Rectal smooth muscle tissue (tissue), 1 donor: ENCODE results near the gene GPRC5C.
A peak's percentile ranks its signal among the peaks of the same experiment; 100 is the strongest.

Experiments used
- H3K27ac ChIP-seq: one replicate; pipeline ENCODE4 v1.7.0; 2013; ENCODE audit warnings: low read depth, low read length, inconsistent platforms
- H3K27me3 ChIP-seq: one replicate; pipeline ENCODE4 v1.7.0; 2013; ENCODE audit warnings: low read length; ENCODE audit not compliant: control insufficient read depth, insufficient read depth
- H3K36me3 ChIP-seq: one replicate; pipeline ENCODE4 v1.7.0; 2013; ENCODE audit warnings: low read length; ENCODE audit not compliant: control insufficient read depth, insufficient read depth
- H3K4me1 ChIP-seq: one replicate; pipeline ENCODE4 v1.7.0; 2013; ENCODE audit warnings: low read length; ENCODE audit not compliant: control insufficient read depth, insufficient read depth
- H3K4me3 ChIP-seq: one replicate; pipeline ENCODE4 v1.7.0; 2013; ENCODE audit warnings: low read length
- H3K9ac ChIP-seq: one replicate; pipeline ENCODE4 v1.7.0; 2013; ENCODE audit warnings: low read length

The GPRC5C gene, protein sequence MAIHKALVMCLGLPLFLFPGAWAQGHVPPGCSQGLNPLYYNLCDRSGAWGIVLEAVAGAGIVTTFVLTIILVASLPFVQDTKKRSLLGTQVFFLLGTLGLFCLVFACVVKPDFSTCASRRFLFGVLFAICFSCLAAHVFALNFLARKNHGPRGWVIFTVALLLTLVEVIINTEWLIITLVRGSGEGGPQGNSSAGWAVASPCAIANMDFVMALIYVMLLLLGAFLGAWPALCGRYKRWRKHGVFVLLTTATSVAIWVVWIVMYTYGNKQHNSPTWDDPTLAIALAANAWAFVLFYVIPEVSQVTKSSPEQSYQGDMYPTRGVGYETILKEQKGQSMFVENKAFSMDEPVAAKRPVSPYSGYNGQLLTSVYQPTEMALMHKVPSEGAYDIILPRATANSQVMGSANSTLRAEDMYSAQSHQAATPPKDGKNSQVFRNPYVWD

DNA sequence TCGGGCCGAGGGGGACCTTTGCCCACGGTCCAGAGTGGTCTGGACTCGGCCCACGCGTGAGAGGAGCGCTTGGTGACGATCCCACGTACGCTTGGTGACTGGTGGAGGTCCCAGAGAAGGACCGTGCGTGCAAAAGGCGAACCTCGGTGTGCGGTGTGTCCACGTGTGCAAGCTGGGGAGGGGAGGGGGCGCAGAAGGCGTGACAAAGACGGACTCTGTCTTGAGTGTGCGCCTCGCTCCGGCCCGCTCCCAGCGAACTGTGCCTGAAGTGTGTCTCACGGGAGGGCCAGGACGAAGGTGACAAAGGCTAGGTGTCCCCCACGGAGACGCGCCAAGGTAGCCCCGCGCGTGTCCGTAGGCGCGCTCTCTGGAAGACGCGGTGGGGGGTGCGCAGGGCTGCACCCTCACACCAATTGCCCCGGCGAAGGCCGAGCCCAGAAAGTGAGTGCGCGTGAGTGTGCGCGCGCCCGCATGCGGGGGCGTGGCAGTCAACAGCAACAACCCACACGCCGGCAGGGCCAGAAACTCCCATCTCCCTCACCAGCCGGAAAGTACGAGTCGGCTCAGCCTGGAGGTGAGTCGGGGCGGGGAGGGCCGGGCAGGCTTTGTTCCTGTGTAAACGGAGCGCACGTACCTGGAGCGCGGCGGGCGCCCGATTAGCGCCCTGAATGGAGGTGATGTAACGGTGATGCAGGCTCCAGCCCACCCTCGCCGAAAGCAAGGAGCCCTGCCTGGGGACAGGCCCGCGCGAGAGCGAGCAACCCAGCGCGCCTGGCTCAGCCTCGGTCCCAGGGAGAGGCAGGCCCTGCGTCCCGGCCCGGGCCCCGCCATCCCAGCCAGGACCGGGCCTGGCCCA lies at the start of gene GPRC5C:
TSS of gene GPRC5C (plus strand) at position 521 of the 856 bp plus-strand sequence. CDS start 7,689 bp downstream, outside the sequence.
- Histone ChIP-seq H3K4me1 (peaks cover 7% of the 10 kb centered on the region), H3K27ac (peak within 1 kb of the TSS; percentile 89), H3K27me3 (peaks cover 4% of the 10 kb centered on the region), H3K4me3 (peak within 1 kb of the TSS; percentile 86), H3K36me3 (no peaks in the 10 kb centered on the region), H3K9ac (peak within 1 kb of the TSS; percentile 84)

GRCh38 chr17:74383141-74383540 lies 48.7 kb upstream of the GPRC5C start:
- no peak overlapping the region for H3K4me3 ChIP-seq
- no peaks in the 10 kb centered on the region for H3K27me3 ChIP-seq
- no peak overlapping the region for H3K9ac ChIP-seq
- no peaks in the 10 kb centered on the region for H3K36me3 ChIP-seq
- H3K27ac ChIP-seq: no peak overlapping the region
- H3K4me1 ChIP-seq: peaks cover 7% of the 10 kb centered on the region

- no peaks in the 10 kb centered on the region for H3K27me3 ChIP-seq
- peaks cover under 1% of the 10 kb centered on the region for H3K4me1 ChIP-seq
- H3K27ac ChIP-seq: no peak overlapping the region
- no peak overlapping the region for H3K9ac ChIP-seq
- no peak overlapping the region for H3K4me3 ChIP-seq
- H3K36me3 ChIP-seq: no peaks in the 10 kb centered on the region
Measured at GRCh38 chr17:74385201-74385600, 46.7 kb upstream of the GPRC5C start.

- H3K9ac ChIP-seq: no peak overlapping the region
- no peaks in the 10 kb centered on the region for H3K36me3 ChIP-seq
Measured at GRCh38 chr17:74386386-74386785, 45.5 kb upstream of the GPRC5C start.

DNA sequence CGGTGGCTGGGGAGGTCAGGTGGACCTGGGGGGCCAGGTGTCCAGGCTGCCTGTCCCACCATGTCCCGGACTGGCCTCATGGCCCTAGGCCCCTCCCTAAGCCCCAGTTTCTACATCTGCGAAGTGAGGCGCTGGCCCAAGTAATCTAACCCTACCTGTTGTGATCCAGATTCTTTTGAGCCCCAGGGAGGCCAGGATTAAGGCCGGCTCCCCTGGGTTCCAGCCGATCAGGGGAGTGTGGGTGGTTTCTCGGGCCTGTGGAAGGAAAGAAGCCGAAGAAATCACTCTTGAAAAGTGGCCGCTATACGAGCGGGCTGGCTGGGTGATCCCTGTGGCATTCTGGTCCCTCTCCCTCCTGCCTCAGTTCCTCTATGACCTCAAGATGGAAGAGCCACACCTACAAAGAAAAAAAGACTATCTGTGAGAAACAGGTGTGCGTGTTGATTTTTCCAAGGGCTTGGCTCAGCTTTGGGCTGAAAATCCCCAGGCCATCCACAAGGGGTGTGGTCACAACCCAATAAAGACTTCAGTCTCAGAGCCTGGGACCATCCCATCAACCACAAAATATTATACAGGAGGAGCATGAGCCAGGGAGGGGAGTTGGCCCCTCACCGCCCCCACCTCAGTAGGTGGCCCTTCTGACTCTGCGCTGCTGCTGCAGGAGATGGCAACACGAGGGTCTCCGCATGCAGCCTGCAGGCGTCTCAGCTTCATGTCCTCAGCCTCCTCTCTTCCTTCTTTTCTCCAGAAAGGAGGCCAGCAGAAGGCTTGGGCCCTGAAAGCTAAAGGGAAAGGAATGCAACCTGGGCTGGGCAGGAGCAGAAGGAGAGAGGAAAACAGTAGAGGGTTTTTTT lies 44.3 kb upstream of the GPRC5C start:
- H3K4me1 ChIP-seq: no peaks in the 10 kb centered on the region
- H3K27me3 ChIP-seq: no peaks in the 10 kb centered on the region
- H3K36me3 ChIP-seq: no peaks in the 10 kb centered on the region
- no peak overlapping the region for H3K9ac ChIP-seq
- no peak overlapping the region for H3K4me3 ChIP-seq
- no peak overlapping the region for H3K27ac ChIP-seq

More at GRCh38 chr17:74386386-74386785, 45.5 kb upstream of the GPRC5C start:
- Histone ChIP-seq H3K4me3 (no peak overlapping the region), H3K4me1 (no peaks in the 10 kb centered on the region), H3K27ac (no peak overlapping the region), H3K27me3 (no peaks in the 10 kb centered on the region)

GRCh38 chr17:74389084-74389753 lies 42.7 kb upstream of the GPRC5C start:
- no peak overlapping the region for H3K9ac ChIP-seq

GRCh38 chr17:74389937-74390679 lies 41.8 kb upstream of the GPRC5C start:
- H3K27me3 ChIP-seq: no peaks in the 10 kb centered on the region
- no peak overlapping the region for H3K9ac ChIP-seq
- no peaks in the 10 kb centered on the region for H3K4me1 ChIP-seq
- H3K36me3 ChIP-seq: no peaks in the 10 kb centered on the region
- H3K27ac ChIP-seq: no peak overlapping the region
- no peak overlapping the region for H3K4me3 ChIP-seq

More at GRCh38 chr17:74389084-74389753, 42.7 kb upstream of the GPRC5C start:
- Histone ChIP-seq H3K27me3 (no peaks in the 10 kb centered on the region), H3K36me3 (no peaks in the 10 kb centered on the region), H3K27ac (no peak overlapping the region), H3K4me3 (no peak overlapping the region), H3K4me1 (no peaks in the 10 kb centered on the region)

- H3K9ac ChIP-seq: no peak overlapping the region
- no peaks in the 10 kb centered on the region for H3K36me3 ChIP-seq
- no peak overlapping the region for H3K27ac ChIP-seq
- H3K27me3 ChIP-seq: no peaks in the 10 kb centered on the region
- no peak overlapping the region for H3K4me3 ChIP-seq
- H3K4me1 ChIP-seq: no peaks in the 10 kb centered on the region
Measured at GRCh38 chr17:74390680-74391653, 40.9 kb upstream of the GPRC5C start.

- H3K4me3 ChIP-seq: no peak overlapping the region
- H3K36me3 ChIP-seq: no peaks in the 10 kb centered on the region
- no peak overlapping the region for H3K9ac ChIP-seq
- H3K4me1 ChIP-seq: no peaks in the 10 kb centered on the region
- H3K27me3 ChIP-seq: no peaks in the 10 kb centered on the region
- H3K27ac ChIP-seq: no peak overlapping the region
Measured at GRCh38 chr17:74391771-74392170, 40.1 kb upstream of the GPRC5C start.

DNA sequence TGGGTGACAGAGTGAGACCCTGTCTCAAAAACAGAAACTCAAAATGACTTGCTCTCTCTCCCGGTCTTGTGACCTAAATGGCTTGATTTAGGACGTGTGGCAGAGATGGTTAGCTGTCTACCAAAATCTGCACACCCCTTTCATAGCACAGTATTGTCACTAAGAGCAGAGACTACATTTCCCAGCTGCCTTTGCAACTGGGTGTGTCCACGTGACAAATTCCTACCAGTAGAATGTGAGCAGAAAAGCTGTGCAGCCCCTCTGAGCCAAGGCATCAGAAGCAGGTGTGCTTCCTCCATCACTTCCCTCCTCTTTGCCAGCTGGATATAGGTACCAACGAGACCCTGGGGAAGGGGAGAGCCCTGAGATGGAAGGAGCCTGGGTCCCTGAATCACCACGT lies 39.0 kb upstream of the GPRC5C start:
- Histone ChIP-seq H3K27me3 (no peaks in the 10 kb centered on the region), H3K4me1 (no peaks in the 10 kb centered on the region), H3K9ac (no peak overlapping the region), H3K36me3 (no peaks in the 10 kb centered on the region), H3K27ac (no peak overlapping the region), H3K4me3 (no peak overlapping the region)
